ENCODE data around the gene XRCC3.
"Not testable (repeated sequence)": the region's sequence is repeated elsewhere in the genome, so short reads cannot be mapped to it uniquely, and the experiment has no call there.

XRCC3 gene

GRCh38 chr14:103656031-103656755 lies 59.1 kb downstream of the XRCC3 start:
- no peak overlapping the region for H3K4me3 ChIP-seq (ENCODE audit: low read depth, low read length)
- no peak for DNase-seq (ENCODE audit: low read depth)

- no peak for DNase-seq (ENCODE audit: low read depth)
- H3K4me3 ChIP-seq (ENCODE audit: low read depth, low read length): no peak overlapping the region
Measured at GRCh38 chr14:103654619-103655018, 60.6 kb downstream of the XRCC3 start.

- DNase-seq (ENCODE audit: low read depth): no peak
- no peak overlapping the region for H3K4me3 ChIP-seq (ENCODE audit: low read depth, low read length)
Measured at GRCh38 chr14:103653805-103654204, 61.4 kb downstream of the XRCC3 start.

DNA sequence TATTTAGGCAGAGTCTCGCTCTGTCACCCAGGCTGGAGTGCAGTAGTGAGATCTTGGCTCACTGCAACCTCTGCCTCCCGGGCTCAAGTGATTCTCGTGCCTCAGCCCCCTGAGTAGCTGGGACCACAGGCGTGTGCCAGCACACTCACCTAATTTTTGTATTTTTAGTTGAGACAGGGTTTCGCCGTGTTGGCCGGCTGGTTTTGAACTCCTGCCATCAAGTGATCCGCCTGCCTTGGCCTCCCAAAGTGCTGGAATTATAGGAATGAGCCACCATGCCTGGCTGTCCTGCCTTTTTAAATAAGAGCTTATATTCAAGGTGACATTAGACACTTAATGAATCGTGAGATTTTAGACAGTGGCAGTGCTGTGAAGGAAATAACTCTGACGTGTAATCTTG lies 61.9 kb downstream of the XRCC3 start:
- not testable (repeated sequence) for DNase-seq (ENCODE audit: low read depth); H3K4me3 ChIP-seq (ENCODE audit: low read depth, low read length)

- no peak overlapping the region for H3K4me3 ChIP-seq (ENCODE audit: low read depth, low read length)
- no peak for DNase-seq (ENCODE audit: low read depth)
Measured at GRCh38 chr14:103652806-103653205, 62.4 kb downstream of the XRCC3 start.

GRCh38 chr14:103651585-103651984 lies 63.7 kb downstream of the XRCC3 start:
- no peak overlapping the region for H3K4me3 ChIP-seq (ENCODE audit: low read depth, low read length)
- no peak for DNase-seq (ENCODE audit: low read depth)

GRCh38 chr14:103650213-103650612 lies 65.0 kb downstream of the XRCC3 start:
- DNase-seq (ENCODE audit: low read depth): no peak
- no peak overlapping the region for H3K4me3 ChIP-seq (ENCODE audit: low read depth, low read length)

- no peak for DNase-seq (ENCODE audit: low read depth)
- no peak overlapping the region for H3K4me3 ChIP-seq (ENCODE audit: low read depth, low read length)
Measured at GRCh38 chr14:103649001-103649400, 66.2 kb downstream of the XRCC3 start.

All from skeletal muscle cell (primary cell).